GM12874 (cell line): ENCODE measurements around the gene ADAMTS15.

Experiments
- TF ChIP-seq, protein P1 (sequence below): IDR thresholded peaks from 2 replicates; pipeline ENCODE4 v1.5.1; 2011; ENCODE audit warnings: low read depth, mild to moderate bottlenecking, control low read depth, low read length, moderate library complexity; ENCODE audit not compliant: insufficient read depth

Gene ADAMTS15

GRCh38 chr11:130439160-130439519 is 9.3 kb upstream of the ADAMTS15 start:
- TF ChIP-seq, protein P1, sequence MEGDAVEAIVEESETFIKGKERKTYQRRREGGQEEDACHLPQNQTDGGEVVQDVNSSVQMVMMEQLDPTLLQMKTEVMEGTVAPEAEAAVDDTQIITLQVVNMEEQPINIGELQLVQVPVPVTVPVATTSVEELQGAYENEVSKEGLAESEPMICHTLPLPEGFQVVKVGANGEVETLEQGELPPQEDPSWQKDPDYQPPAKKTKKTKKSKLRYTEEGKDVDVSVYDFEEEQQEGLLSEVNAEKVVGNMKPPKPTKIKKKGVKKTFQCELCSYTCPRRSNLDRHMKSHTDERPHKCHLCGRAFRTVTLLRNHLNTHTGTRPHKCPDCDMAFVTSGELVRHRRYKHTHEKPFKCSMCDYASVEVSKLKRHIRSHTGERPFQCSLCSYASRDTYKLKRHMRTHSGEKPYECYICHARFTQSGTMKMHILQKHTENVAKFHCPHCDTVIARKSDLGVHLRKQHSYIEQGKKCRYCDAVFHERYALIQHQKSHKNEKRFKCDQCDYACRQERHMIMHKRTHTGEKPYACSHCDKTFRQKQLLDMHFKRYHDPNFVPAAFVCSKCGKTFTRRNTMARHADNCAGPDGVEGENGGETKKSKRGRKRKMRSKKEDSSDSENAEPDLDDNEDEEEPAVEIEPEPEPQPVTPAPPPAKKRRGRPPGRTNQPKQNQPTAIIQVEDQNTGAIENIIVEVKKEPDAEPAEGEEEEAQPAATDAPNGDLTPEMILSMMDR, result no peak

- TF ChIP-seq, protein P1, result no peak
Observed at GRCh38 chr11:130439876-130440275, 8.6 kb upstream of the ADAMTS15 start.

- TF ChIP-seq, protein P1, result no peak
Observed at GRCh38 chr11:130441719-130442118, 6.7 kb upstream of the ADAMTS15 start.

- TF ChIP-seq, protein P1, result no peak
Observed at GRCh38 chr11:130442737-130443136, 5.7 kb upstream of the ADAMTS15 start.

DNA sequence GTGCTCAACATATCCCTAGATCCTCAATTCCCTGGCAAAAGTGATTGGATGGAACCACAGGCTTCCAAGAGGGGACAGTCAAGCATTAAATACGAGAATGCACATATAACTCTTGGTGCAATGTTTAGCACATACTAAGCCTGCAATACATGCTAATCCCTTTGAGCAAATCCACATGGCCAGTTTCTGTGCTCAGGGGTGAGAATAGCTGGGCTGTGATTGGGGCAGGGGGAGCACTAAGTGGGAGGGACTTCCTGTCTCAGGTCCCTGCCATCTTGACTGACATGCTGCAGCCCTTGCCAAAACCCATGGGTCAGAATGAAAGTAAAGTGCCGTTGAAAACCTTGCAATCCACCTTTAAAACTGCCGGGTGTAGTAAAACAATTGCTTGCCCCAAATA is 2.7 kb upstream of the ADAMTS15 start:
- TF ChIP-seq, protein P1, result no peak

- TF ChIP-seq, protein P1, result no peak
Observed at GRCh38 chr11:130448039-130448415, 418 bp upstream of the ADAMTS15 start.

- TF ChIP-seq, protein P1, result no peak
Observed at GRCh38 chr11:130449310-130449990, 1.0 kb downstream of the ADAMTS15 start.
